ENCODE results near the gene VDAC1.
A peak's percentile ranks its signal among the peaks of the same experiment; 100 is the strongest.
"Not testable (repeated sequence)": the region's sequence is repeated elsewhere in the genome, so short reads cannot be mapped to it uniquely, and the experiment has no call there.

Gene VDAC1

GRCh38 chr5:133967124-133967523 is 37.7 kb downstream of the VDAC1 start:
- DNase-seq, result no peak

- DNase-seq, result no peak
Measured at GRCh38 chr5:133966090-133966489, 38.7 kb downstream of the VDAC1 start.

DNA sequence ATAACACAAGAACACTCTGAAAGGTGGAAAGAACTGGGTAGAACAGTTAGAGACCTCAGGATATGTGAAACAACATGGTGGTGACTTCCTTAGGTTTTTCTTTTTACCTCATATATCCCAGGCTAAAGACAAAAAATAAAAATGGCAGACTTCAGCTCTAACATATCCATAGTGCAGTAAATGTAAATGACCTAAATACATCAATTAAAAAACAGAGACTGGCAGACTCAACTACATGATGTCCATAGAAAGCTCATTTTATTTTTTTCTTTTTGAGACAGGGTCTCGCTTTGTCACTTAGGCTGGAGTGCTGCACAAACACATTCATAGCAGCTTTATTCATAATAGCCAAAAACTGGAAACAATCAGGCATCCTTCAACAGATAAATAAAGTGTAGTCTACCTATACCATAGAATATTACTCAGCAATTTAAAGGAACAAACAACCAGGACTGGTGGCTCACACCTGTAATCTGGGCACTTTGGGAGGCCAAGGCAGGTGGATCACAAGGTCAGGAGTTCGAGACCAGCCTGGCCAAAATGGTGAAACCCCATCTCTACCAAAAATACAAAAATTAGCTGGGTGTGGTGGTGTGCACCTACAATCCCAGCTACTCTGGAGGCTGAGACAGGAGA is 41.2 kb downstream of the VDAC1 start:
- no peak for DNase-seq

- DNase-seq, result no peak
Measured at GRCh38 chr5:133962801-133963476, 41.8 kb downstream of the VDAC1 start.

DNA sequence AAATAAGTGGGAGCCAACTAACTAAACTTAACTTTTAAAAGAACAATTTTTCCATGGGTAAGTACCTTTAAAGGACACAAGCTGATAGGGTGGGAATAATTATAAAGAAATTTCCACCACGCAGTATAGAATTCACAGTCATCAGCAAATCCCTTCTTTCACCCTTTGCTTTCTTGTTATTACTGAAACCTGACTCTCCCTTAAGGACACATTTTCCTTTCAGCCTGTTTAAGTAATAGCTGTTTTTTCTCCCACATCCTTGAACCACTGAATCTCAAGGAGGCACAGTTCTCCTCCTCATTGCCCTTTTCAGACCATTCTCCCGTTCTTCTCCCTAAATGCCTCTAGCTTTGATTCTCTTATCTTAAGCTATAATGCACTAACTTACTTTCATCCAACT is 42.6 kb downstream of the VDAC1 start:
- no peak for DNase-seq

- no peak for DNase-seq
Measured at GRCh38 chr5:133959643-133960042, 45.1 kb downstream of the VDAC1 start.

DNA sequence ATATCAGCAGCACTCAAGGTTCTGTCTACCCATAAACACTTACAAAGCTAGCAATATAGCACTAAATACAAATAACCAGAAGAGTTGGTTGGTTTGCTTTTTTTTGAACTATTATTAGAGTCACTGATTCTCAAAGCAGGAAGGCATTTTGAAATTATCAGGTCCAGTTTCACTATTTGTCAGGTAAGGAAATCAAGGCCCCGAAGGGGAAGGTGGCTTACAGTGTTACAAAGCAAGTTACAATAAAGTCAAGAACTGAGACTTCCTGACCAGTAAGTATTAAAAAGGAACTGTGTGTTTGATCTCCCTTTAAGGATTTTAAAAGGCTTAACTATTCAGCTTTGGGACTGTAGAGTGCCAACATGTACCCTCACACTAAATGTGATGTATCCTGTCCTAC is 47.2 kb downstream of the VDAC1 start:
- DNase-seq, result no peak

GRCh38 chr5:133957080-133957479 is 47.7 kb downstream of the VDAC1 start:
- no peak for DNase-seq

DNA sequence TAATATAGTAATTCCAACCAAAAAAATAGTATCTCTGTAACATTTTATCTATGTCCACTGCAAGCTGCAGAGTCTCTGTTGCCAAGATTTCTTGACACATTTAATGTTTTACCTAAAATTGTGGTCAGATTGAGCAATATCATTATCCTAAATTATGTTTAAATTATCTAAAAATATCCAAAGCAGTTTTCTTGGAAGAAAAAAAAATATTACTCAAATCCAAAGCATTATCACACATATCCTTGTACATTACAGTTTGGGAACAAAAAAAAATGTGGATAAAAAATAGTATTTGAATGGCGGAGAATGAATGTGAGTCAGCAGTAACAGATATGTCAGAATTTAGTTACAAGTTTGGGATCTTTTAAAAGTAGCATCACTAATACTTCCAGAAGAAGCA is 48.6 kb downstream of the VDAC1 start:
- DNase-seq, result not testable (repeated sequence)

DNA sequence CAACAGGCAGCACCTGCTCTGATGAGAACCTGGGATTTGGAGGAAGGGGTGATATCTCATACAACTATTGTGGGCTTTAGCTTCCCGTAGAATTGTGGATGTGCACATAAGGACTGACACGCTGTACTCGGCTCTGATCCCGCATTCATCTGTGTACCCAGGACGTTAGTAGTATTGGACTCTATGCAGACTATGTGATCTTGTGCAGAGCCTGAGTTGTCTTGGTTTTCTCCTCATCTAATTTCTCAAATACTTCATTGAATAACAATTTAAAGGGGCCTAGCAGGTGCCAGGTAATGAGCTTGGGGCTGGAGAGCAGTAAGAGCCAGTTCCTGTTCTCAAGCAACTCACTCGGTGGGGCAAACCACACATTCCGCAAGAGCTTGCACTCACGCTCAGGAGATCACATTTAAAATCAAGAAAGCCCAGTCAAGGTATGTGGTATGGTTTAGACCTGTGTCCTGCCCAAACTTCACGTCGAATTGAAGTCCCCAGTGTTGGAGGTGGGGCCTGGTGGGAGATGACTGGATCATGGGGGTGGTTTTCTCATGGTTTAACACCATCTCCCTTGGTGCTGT is 51.1 kb downstream of the VDAC1 start:
- no peak for DNase-seq

- peak in 3 of 4 experiments; percentile 21 to 33 (median 28) for DNase-seq
Measured at GRCh38 chr5:133952729-133953567, 51.8 kb downstream of the VDAC1 start.

GRCh38 chr5:133950821-133951612 is 53.8 kb downstream of the VDAC1 start:
- no peak for DNase-seq

DNA sequence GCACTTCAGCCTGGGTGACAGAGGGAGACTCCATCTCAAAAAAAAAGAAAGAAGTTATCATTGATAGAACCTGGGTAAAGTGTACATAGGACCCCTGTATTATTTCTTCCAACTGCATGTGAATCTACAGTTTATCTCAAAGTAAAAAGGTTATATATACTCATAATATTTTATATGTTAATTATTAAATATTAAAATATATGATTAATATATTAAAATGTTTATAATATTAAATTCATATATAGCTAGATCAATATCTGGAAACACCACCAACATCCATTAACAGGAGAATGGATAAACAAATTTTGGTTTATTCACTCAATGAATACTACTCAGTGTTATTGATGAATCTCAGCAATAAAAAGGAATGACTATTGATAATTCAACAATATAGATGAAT is 56.1 kb downstream of the VDAC1 start:
- DNase-seq, result no peak

DNA sequence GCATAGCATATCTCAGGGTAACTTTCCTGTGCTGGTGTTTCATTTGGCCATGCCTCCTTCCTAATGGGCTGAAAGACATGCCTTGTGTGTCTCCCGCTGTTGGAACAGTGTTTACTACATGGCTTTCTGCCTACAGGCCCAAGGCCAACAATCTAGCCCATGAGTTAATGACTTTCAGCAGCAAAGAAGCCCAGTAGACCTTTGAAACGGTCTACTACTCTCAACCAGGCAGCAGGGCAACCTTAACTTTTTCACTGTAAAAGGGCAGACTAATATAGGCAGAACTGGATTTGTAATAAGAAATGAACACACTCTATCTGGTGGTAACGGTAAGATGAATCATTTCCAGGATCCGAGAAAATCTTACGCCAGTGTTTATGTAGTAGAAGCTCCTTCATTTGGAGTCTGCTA is 57.3 kb downstream of the VDAC1 start:
- no peak for DNase-seq

DNA sequence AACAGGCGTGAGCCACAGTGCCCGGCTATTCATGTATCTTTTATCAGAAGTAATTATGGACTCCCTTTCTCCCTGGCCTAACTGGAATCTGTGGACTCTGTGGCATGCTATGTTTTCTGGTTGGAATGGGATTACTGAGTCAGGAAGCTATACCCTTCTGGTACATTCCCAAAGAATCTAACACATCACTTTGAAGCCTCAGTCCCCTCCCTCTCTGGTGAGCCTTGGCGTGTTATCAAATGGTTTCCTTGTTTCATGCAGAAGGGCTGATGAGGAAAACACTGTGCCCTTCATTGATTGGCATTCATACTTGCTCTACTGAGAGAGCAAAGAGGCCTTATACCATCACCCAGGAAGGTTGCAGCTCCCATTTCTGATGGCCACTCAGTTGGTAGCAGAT is 59.2 kb downstream of the VDAC1 start:
- no peak for DNase-seq

DNA sequence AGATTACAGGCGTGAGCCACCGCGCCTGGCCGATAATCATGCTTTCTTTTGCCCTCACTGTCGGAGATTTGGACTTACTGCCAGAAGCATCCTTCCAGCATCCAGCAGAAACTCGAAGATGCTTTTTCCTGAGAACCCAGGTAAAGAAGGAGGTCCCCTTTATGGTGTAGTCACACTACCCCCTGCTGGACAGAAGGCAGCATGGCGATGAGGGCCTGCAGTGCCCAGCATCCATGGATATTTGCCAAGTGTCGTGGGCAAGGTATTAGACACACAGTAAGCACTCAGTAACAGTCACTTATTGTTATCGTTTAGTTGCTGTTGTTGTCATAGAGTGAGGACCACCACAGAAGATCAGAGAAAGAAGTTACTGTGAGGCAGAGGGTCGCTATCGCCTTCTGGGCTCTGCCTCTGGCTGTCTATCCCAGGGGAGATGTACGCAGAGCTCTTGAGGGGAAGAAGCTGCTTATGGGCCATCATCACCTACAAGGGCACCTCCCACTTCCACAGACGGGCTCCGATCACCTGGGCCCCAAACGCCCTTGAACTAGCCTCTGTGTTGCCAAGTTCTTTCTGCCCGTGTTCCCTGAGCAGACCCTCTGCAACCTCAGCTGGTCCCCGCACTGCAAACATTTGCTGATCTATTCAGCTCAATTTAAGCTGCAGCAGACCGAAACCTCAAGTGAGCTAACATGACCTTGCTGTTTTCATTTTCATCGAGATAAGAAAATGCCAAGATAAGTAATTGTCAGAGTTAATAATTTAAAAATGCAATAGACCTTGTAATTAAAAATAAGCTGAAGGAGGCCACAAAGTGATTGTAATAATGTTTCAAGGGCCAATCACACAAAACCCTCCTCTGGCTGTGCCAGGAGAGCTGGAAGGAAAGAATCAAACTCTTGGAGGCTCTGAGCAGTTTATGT is 60.3 kb downstream of the VDAC1 start:
- DNase-seq, result peak; percentile 65 to 77 (median 70)

DNA sequence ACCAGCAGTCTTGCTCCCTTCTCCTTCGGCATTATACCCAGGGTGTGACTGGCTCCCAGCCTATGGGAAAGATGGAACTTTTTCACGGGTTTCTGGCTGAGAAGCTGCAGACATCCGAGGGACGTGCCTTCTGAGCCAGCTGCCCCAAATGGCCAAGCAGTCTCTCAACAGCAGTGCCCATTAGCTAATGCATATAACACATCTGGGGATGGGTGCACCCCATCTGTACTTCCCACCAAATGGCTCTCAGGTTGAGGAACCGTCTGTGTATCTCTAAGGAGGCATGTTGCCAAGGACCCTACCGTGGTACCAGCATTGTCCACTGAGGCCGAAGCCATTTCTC is 61.3 kb downstream of the VDAC1 start:
- no peak for DNase-seq

DNA sequence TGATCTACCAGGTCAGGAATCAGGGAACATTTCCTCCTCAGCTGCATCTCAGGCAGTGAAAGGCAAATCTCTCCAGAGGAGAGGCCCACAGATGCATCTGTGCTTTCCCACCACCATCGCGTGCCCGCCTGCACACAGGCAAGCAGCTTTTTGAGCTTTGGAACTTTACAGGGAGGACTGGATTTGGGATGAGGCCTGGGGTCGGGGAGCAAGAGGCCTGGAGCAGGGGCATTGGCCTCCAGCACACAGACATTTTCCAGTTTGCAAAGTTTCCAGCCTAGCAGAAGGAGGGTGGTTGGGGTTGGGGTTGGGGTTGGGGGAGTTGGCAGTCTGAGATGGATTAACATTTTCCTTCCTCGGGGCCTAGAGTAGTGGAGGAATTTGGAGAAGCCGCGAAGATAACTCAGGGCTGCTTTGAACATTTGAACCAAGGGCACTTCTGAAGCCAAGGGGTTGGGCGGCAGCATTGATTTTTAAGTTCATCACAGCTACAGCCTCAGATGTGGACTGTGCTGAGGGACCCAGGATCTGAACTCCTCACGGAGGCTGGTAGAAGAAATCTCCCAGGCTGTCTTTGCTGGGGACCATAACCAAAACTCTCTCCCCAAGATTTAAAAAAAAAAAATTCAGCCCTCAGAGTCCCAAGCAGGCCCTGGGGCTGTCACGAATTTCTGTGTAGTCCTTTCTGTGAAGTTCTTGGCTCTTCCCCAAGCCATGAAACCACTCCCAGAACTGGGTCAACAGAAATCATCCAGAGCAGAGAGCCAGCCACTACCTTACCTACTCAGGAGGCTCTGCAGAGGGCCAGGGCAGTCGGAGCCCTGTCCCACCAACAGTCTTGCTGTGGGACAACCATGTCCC is 61.9 kb downstream of the VDAC1 start:
- no peak for DNase-seq

- no peak for DNase-seq
Measured at GRCh38 chr5:133941456-133942196, 63.1 kb downstream of the VDAC1 start.

GRCh38 chr5:133939668-133940067 is 65.1 kb downstream of the VDAC1 start:
- DNase-seq, result peak in 1 of 4 experiments; percentile 13
